Nephron (organoid): ENCODE measurements around the gene CTSC.

Experiments used
- H3K27ac Mint-ChIP-seq, 3 experiments: 2 replicates each; pipeline ENCODE4 v1.8.0; 2020; ENCODE audit warnings: mixed read lengths in 3 of 3, mild to moderate bottlenecking in 2 of 3, moderate library complexity in 1 of 3
- H3K27me3 Mint-ChIP-seq: 2 replicates; pipeline ENCODE4 v1.8.0; 2021; ENCODE audit warnings: low read depth, mild to moderate bottlenecking, moderate library complexity, mixed read lengths
- H3K36me3 Mint-ChIP-seq: 2 replicates; pipeline ENCODE4 v1.8.0; 2020; ENCODE audit warnings: low read depth, mixed read lengths
- H3K4me1 Mint-ChIP-seq: 2 replicates; pipeline ENCODE4 v1.8.0; 2020; ENCODE audit warnings: mixed read lengths
- H3K4me3 Mint-ChIP-seq, 3 experiments: 2 replicates each; pipeline ENCODE4 v1.8.0; 2020; ENCODE audit warnings: mild to moderate bottlenecking in 3 of 3, mixed read lengths in 3 of 3, moderate library complexity in 2 of 3
- H3K9me3 Mint-ChIP-seq: 2 replicates; pipeline ENCODE4 v1.8.0; 2020; ENCODE audit warnings: mixed read lengths
- CTCF ChIP-seq, 3 experiments: fragments of 200-600 bp; sonication (generic); IDR thresholded peaks; one replicate each; pipeline ENCODE4 v1.5.0; 2021; ENCODE audit warnings: antibody characterized with exemption in 3 of 3; ENCODE audit not compliant: unreplicated experiment in 3 of 3

Gene CTSC

GRCh38 chr11:88320149-88320559, 17.4 kb downstream of the CTSC start:
- Mint-ChIP-seq H3K9me3 (peaks cover 15% of the 10 kb centered on the region), H3K36me3 (peaks cover 50% of the 10 kb centered on the region), H3K27ac (peak overlapping the region; percentile 49 to 69 (median 51)), H3K27me3 (no peaks in the 10 kb centered on the region), H3K4me1 (peaks cover 18% of the 10 kb centered on the region), H3K4me3 (no peak overlapping the region)
- no peak for TF ChIP-seq CTCF (IDR thresholded peaks at IDR 0.05; ENCODE audit: unreplicated experiment in 3 of 3)

GRCh38 chr11:88318017-88318416, 19.5 kb downstream of the CTSC start:
- Mint-ChIP-seq H3K27me3 (no peaks in the 10 kb centered on the region), H3K9me3 (peaks cover 4% of the 10 kb centered on the region), H3K27ac (peak overlapping the region; percentile 36 to 68 (median 54)), H3K4me1 (peaks cover 18% of the 10 kb centered on the region), H3K36me3 (peaks cover 37% of the 10 kb centered on the region), H3K4me3 (no peak overlapping the region)
- no peak for TF ChIP-seq CTCF (IDR thresholded peaks at IDR 0.05; ENCODE audit: unreplicated experiment in 3 of 3)

GRCh38 chr11:88317536-88317935, 20.0 kb downstream of the CTSC start:
- H3K4me3 Mint-ChIP-seq: no peak overlapping the region
- peaks cover 35% of the 10 kb centered on the region for H3K36me3 Mint-ChIP-seq
- H3K27me3 Mint-ChIP-seq: no peaks in the 10 kb centered on the region
- H3K9me3 Mint-ChIP-seq: peaks cover 4% of the 10 kb centered on the region
- TF ChIP-seq CTCF (IDR thresholded peaks at IDR 0.05; ENCODE audit: unreplicated experiment in 3 of 3): no peak
- H3K27ac Mint-ChIP-seq: peak overlapping the region; percentile 36 to 68 (median 54)
- H3K4me1 Mint-ChIP-seq: peaks cover 21% of the 10 kb centered on the region

- no peak for TF ChIP-seq CTCF (IDR thresholded peaks at IDR 0.05; ENCODE audit: unreplicated experiment in 3 of 3)
- Mint-ChIP-seq H3K27me3 (no peaks in the 10 kb centered on the region), H3K9me3 (no peaks in the 10 kb centered on the region), H3K27ac (no peak overlapping the region), H3K4me3 (no peak overlapping the region), H3K4me1 (peaks cover 23% of the 10 kb centered on the region), H3K36me3 (peaks cover 24% of the 10 kb centered on the region)
These were observed 21.5 kb downstream of the CTSC start for GRCh38 chr11:88315981-88316441.

GRCh38 chr11:88315015-88315414, 22.5 kb downstream of the CTSC start:
- TF ChIP-seq CTCF (IDR thresholded peaks at IDR 0.05; ENCODE audit: unreplicated experiment in 3 of 3): no peak
- H3K9me3 Mint-ChIP-seq: no peaks in the 10 kb centered on the region
- peaks cover 18% of the 10 kb centered on the region for H3K4me1 Mint-ChIP-seq
- peak overlapping the region in 1 of 3 experiments; percentile 34 for H3K27ac Mint-ChIP-seq
- H3K27me3 Mint-ChIP-seq: no peaks in the 10 kb centered on the region
- peaks cover 24% of the 10 kb centered on the region for H3K36me3 Mint-ChIP-seq
- H3K4me3 Mint-ChIP-seq: no peak overlapping the region

- Mint-ChIP-seq H3K36me3 (peaks cover 36% of the 10 kb centered on the region), H3K4me1 (peaks cover 15% of the 10 kb centered on the region), H3K9me3 (no peaks in the 10 kb centered on the region), H3K27ac (peak overlapping the region in 1 of 3 experiments; percentile 9), H3K27me3 (no peaks in the 10 kb centered on the region), H3K4me3 (no peak overlapping the region)
- no peak for TF ChIP-seq CTCF (IDR thresholded peaks at IDR 0.05; ENCODE audit: unreplicated experiment in 3 of 3)
These were observed 24.1 kb downstream of the CTSC start for GRCh38 chr11:88313441-88313840.
